ENCODE measurements around the gene HSPG2. TPM values are rescaled to one million over a fixed set of nuclear protein-coding genes. Genes with fewer than 3 reads are reported as not detected.

HSPG2 gene
- total and polyA plus RNA-seq, 9 donors = 27.3 to 294 (median 92.6) TPM

- Histone ChIP-seq H3K36me3 (no peaks in the 10 kb centered on the region), H3K27me3 (no peaks in the 10 kb centered on the region), H3K4me1 (ENCODE audit: insufficient read depth) (no peaks in the 10 kb centered on the region), H3K27ac (no peak overlapping the region), H3K4me3 (no peak overlapping the region), H3K9me3 (peaks cover 0 to 17% of the 10 kb centered on the region in 2 donors)
- 86 to 94% (median 92%) methylated on average over 1 of the region's 1 CpG for WGBS, 3 donors
- TF ChIP-seq EP300 (IDR thresholded peaks at IDR 0.05) = no peak
- TF ChIP-seq CTCF (IDR thresholded peaks at IDR 0.05) = no peak
- no peak for TF ChIP-seq POLR2A (IDR thresholded peaks at IDR 0.05)
- intact Hi-C loops (cut with DNase I) = no loop called here
- DNase-seq = no peak
These were observed 103.0 kb downstream of the HSPG2 start for GRCh38 chr1:21834094-21834493.

GRCh38 chr1:21833392-21833976 is 103.6 kb downstream of the HSPG2 start:
- 79 to 84% (median 80%) methylated on average over 11 of the region's 11 CpGs for WGBS, 3 donors
- no peaks in the 10 kb centered on the region for H3K36me3 ChIP-seq
- no peak for TF ChIP-seq EP300 (IDR thresholded peaks at IDR 0.05)

GRCh38 chr1:21831454-21831970 is 105.6 kb downstream of the HSPG2 start:
- Histone ChIP-seq H3K4me1 (ENCODE audit: insufficient read depth) (no peaks in the 10 kb centered on the region), H3K9me3 (peaks cover 0 to 17% of the 10 kb centered on the region in 2 donors), H3K27ac (no peak overlapping the region), H3K4me3 (no peak overlapping the region), H3K36me3 (no peaks in the 10 kb centered on the region), H3K27me3 (no peaks in the 10 kb centered on the region)
- no peak for DNase-seq
- no peak for TF ChIP-seq CTCF (IDR thresholded peaks at IDR 0.05)
- TF ChIP-seq EP300 (IDR thresholded peaks at IDR 0.05) = no peak
- TF ChIP-seq POLR2A (IDR thresholded peaks at IDR 0.05) = no peak
- intact Hi-C loops (cut with DNase I) = no loop called here
- WGBS, 3 donors = 86 to 89% (median 86%) methylated on average over 14 of the region's 14 CpGs

More at GRCh38 chr1:21833392-21833976, 103.6 kb downstream of the HSPG2 start:
- no peak for DNase-seq
- no peaks in the 10 kb centered on the region for H3K27me3 ChIP-seq
- H3K27ac ChIP-seq = no peak overlapping the region
- intact Hi-C loops (cut with DNase I) = no loop called here
- H3K9me3 ChIP-seq = peaks cover 0 to 17% of the 10 kb centered on the region in 2 donors
- no peak overlapping the region for H3K4me3 ChIP-seq
- no peaks in the 10 kb centered on the region for H3K4me1 ChIP-seq (ENCODE audit: insufficient read depth)

- Histone ChIP-seq H3K4me3 (no peak overlapping the region), H3K27me3 (no peaks in the 10 kb centered on the region), H3K36me3 (no peaks in the 10 kb centered on the region), H3K4me1 (ENCODE audit: insufficient read depth) (no peaks in the 10 kb centered on the region), H3K27ac (no peak overlapping the region), H3K9me3 (peaks cover 0 to 17% of the 10 kb centered on the region in 2 donors)
- TF ChIP-seq EP300 (IDR thresholded peaks at IDR 0.05) = no peak
- TF ChIP-seq POLR2A (IDR thresholded peaks at IDR 0.05) = no peak
- TF ChIP-seq CTCF (IDR thresholded peaks at IDR 0.05) = no peak
- WGBS, 3 donors = 87 to 91% (median 91%) methylated on average over 22 to 23 of the region's 23 CpGs
- no peak for DNase-seq
- intact Hi-C loops (cut with DNase I) = no loop called here
These were observed 106.2 kb downstream of the HSPG2 start for GRCh38 chr1:21830792-21831453.

GRCh38 chr1:21829294-21829693 is 107.8 kb downstream of the HSPG2 start:
- no peak for DNase-seq
- H3K4me3 ChIP-seq = no peak overlapping the region
- no peaks in the 10 kb centered on the region for H3K4me1 ChIP-seq (ENCODE audit: insufficient read depth)
- intact Hi-C loops (cut with DNase I) = no loop called here
- no peak overlapping the region for H3K27ac ChIP-seq
- 93 to 94% (median 94%) methylated on average over 15 to 17 of the region's 17 CpGs for WGBS, 3 donors
- TF ChIP-seq POLR2A (IDR thresholded peaks at IDR 0.05) (no peak), EP300 (IDR thresholded peaks at IDR 0.05) (no peak), CTCF (IDR thresholded peaks at IDR 0.05) (no peak)
- peaks cover 0 to 7% of the 10 kb centered on the region in 2 donors for H3K9me3 ChIP-seq
- H3K36me3 ChIP-seq = no peaks in the 10 kb centered on the region
- H3K27me3 ChIP-seq = no peaks in the 10 kb centered on the region

All from ovary (tissue), 9 donors.